Peyer's patch (tissue), 4 donors: ENCODE data around the gene MYZAP.
A peak's percentile ranks its signal among the peaks of the same experiment; 100 is the strongest.

Experiments
- POLR2A ChIP-seq, 2 donors: fragments of 450-650 bp; IDR thresholded peaks; one replicate each; pipeline ENCODE4 v1.5.1; 2017; ENCODE audit warnings: antibody characterized with exemption in 2 of 2, mild to moderate bottlenecking in 2 of 2, moderate library complexity in 2 of 2
- TF ChIP-seq, protein P1 (sequence below), 6 experiments: fragments of 450-650 bp in 4 of 6; fragments of 200-600 bp in 2 of 6; sonication (generic) in 1 of 6; IDR thresholded peaks; one replicate each; pipeline ENCODE4 v1.5.1; 2017 to 2019; ENCODE audit warnings: antibody characterized with exemption in 6 of 6, mild to moderate bottlenecking in 3 of 6, moderate library complexity in 1 of 6

DNA sequence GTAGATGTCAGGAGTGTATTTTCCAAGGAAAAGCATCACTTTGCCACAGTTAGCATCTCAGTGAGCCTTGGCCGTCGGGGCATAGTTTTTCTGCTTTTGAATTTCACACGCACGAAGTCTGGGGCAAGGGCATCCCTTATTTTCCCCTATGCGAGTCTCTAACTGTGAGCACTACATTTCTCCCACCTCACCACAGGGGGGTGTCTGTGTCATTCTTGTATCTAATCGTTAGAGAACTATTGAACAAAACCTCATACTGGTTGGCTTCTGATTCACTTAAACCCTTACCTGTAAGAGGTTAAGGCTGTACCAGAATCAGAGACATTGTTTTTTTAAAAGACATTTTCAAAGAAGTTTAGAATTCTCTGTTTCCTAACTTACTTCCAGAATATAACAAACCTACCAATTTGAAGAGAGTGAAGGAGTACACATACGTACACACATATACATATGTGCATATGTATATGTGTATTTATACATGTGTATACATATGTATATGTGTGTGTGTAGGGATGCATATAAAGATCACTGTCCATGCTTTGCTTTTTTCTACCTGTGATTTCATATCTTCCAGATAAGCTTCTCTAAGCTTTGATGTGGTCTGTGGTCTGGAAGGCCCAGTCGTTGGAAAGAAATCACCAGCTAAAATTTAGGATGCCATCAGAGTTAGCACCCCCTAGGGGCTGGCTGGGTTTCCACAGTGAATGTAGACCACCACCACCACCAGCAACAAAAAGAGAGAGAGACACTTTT, 49.4 kb downstream of the MYZAP start:
- TF ChIP-seq, protein P1, sequence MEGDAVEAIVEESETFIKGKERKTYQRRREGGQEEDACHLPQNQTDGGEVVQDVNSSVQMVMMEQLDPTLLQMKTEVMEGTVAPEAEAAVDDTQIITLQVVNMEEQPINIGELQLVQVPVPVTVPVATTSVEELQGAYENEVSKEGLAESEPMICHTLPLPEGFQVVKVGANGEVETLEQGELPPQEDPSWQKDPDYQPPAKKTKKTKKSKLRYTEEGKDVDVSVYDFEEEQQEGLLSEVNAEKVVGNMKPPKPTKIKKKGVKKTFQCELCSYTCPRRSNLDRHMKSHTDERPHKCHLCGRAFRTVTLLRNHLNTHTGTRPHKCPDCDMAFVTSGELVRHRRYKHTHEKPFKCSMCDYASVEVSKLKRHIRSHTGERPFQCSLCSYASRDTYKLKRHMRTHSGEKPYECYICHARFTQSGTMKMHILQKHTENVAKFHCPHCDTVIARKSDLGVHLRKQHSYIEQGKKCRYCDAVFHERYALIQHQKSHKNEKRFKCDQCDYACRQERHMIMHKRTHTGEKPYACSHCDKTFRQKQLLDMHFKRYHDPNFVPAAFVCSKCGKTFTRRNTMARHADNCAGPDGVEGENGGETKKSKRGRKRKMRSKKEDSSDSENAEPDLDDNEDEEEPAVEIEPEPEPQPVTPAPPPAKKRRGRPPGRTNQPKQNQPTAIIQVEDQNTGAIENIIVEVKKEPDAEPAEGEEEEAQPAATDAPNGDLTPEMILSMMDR (IDR thresholded peaks at IDR 0.05), result peak in 3 of 6 experiments; percentile 38 to 45 (median 38)
- TF ChIP-seq POLR2A (IDR thresholded peaks at IDR 0.05), result no peak
